NB4 (cell line): ENCODE data around the gene PRODH.

Experiments
- CTCF ChIP-seq: IDR thresholded peaks from one replicate; pipeline ENCODE4 v1.5.1; 2012; ENCODE audit warnings: low read depth, low read length
- MAX ChIP-seq: IDR thresholded peaks from 2 replicates; pipeline ENCODE4 v1.6.1; 2011; ENCODE audit warnings: low read depth, low read length
- POLR2A ChIP-seq: IDR thresholded peaks from 2 replicates; pipeline ENCODE4 v1.6.1; 2011; ENCODE audit warnings: mild to moderate bottlenecking; ENCODE audit not compliant: insufficient read length; ENCODE audit errors: extremely low read depth

DNA sequence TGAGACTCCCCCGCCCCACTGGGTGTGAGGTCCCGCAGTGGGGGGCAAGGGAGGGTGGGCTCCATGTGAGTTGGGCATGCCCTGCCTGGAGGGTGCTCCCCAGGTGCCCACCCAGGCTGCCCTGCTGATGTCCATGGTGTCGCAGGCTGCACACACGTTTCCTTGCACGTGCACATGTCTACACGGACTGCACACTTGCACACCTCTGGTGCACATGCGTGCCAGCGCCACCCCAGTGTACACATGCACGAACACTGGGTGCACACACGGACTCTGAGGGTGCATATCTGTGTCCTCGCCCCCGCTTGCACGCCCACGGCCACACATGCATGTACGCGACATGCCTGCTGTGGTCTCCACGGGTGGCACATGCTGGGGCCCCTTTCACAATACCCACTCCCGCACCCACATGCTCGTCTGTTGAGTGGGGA is 35.2 kb upstream of the PRODH start:
- TF ChIP-seq CTCF, result no peak
- no peak for TF ChIP-seq MAX
- TF ChIP-seq POLR2A, result no peak
